Ishikawa (cell line): ENCODE measurements around the gene LRRC14B.

Source experiments
- CEBPB ChIP-seq: IDR thresholded peaks from 2 replicates; pipeline ENCODE4 v1.6.1; 2012
- CREB1 ChIP-seq: IDR thresholded peaks from 2 replicates; pipeline ENCODE4 v1.6.1; 2012; ENCODE audit warnings: low read depth
- EGR1 ChIP-seq: IDR thresholded peaks from 2 replicates; pipeline ENCODE4 v1.6.1; 2012
- EP300 ChIP-seq: IDR thresholded peaks from 2 replicates; pipeline ENCODE4 v1.6.1; 2012; ENCODE audit warnings: borderline replicate concordance
- FOXM1 ChIP-seq: IDR thresholded peaks from 2 replicates; pipeline ENCODE4 v1.6.1; 2012; ENCODE audit warnings: low read depth, borderline replicate concordance
- MAX ChIP-seq: IDR thresholded peaks from 2 replicates; pipeline ENCODE4 v1.6.1; 2012
- NFIC ChIP-seq: IDR thresholded peaks from 2 replicates; pipeline ENCODE4 v1.6.1; 2012
- RAD21 ChIP-seq: IDR thresholded peaks from 2 replicates; pipeline ENCODE4 v1.6.1; 2012; ENCODE audit warnings: low read depth
- REST ChIP-seq: IDR thresholded peaks from 2 replicates; pipeline ENCODE4 v1.6.1; 2012; ENCODE audit warnings: low read depth, mild to moderate bottlenecking
- TAF1 ChIP-seq: IDR thresholded peaks from 2 replicates; pipeline ENCODE4 v1.6.1; 2012; ENCODE audit warnings: low read depth, mild to moderate bottlenecking
- TCF12 ChIP-seq: IDR thresholded peaks from 2 replicates; pipeline ENCODE4 v1.6.1; 2012; ENCODE audit warnings: low read depth
- TEAD4 ChIP-seq: IDR thresholded peaks from 2 replicates; pipeline ENCODE4 v1.6.1; 2012
- USF1 ChIP-seq: IDR thresholded peaks from 2 replicates; pipeline ENCODE4 v1.6.1; 2012
- YY1 ChIP-seq: IDR thresholded peaks from 2 replicates; pipeline ENCODE4 v1.6.1; 2012; ENCODE audit warnings: low read depth
- ZBTB7A ChIP-seq: IDR thresholded peaks from 2 replicates; pipeline ENCODE4 v1.6.1; 2012; ENCODE audit warnings: low read depth

Gene LRRC14B

GRCh38 chr5:166441-167372 is 24.6 kb upstream of the LRRC14B start:
- TF ChIP-seq YY1 (no peak), USF1 (no peak), RAD21 (no peak), TEAD4 (no peak), EP300 (no peak), MAX (no peak), REST (no peak), CREB1 (no peak), CEBPB (no peak), TCF12 (no peak), NFIC (no peak), TAF1 (no peak), ZBTB7A (no peak), EGR1 (no peak), FOXM1 (no peak)

- TF ChIP-seq CEBPB (no peak), FOXM1 (no peak), TAF1 (no peak), CREB1 (no peak), YY1 (no peak), EP300 (no peak), TEAD4 (no peak), ZBTB7A (no peak), TCF12 (no peak), REST (no peak)
Observed at GRCh38 chr5:167511-167910, 23.8 kb upstream of the LRRC14B start.

- TF ChIP-seq NFIC = 0 out of 2 replicates have a peak, but pooled peaks have one; percentile 13
- 0 out of 2 replicates have a peak, but pooled peaks have one; percentile 11 for TF ChIP-seq TCF12
- no peak for TF ChIP-seq RAD21
Observed at GRCh38 chr5:167982-168660, 23.2 kb upstream of the LRRC14B start.

GRCh38 chr5:169071-169727 is 22.1 kb upstream of the LRRC14B start:
- TF ChIP-seq TAF1 (no peak), REST (no peak), TEAD4 (no peak)

- no peak for TF ChIP-seq TEAD4
- TF ChIP-seq EP300 = no peak
- no peak for TF ChIP-seq YY1
- TF ChIP-seq REST = no peak
- no peak for TF ChIP-seq TAF1
- TF ChIP-seq FOXM1 = no peak
- TF ChIP-seq CREB1 = no peak
- no peak for TF ChIP-seq RAD21
- no peak for TF ChIP-seq CEBPB
Observed at GRCh38 chr5:169728-170094, 21.6 kb upstream of the LRRC14B start.
